ENCODE measurements around the gene LMNTD2.
A peak's percentile ranks its signal among the peaks of the same experiment; 100 is the strongest.

The LMNTD2 gene

GRCh38 chr11:560305-561147 is at the start of gene LMNTD2, which contains the start of gene RASSF7:
Gene LMNTD2 (minus strand): TSS chr11:560738. CDS start chr11:560716, 22 bp downstream.
Gene RASSF7 (plus strand): TSS chr11:560970. CDS start chr11:561769, 799 bp downstream.
- peak; percentile 97 for DNase-seq (ENCODE audit: low read depth)

- no peak for DNase-seq (ENCODE audit: low read depth)
These were observed 48.8 kb upstream of the LMNTD2 start for GRCh38 chr11:609341-609811.

- DNase-seq (ENCODE audit: low read depth), result no peak
These were observed 48.3 kb upstream of the LMNTD2 start for GRCh38 chr11:608791-609251.

GRCh38 chr11:607971-608659 is 47.6 kb upstream of the LMNTD2 start:
- DNase-seq (ENCODE audit: low read depth), result no peak

- no peak for DNase-seq (ENCODE audit: low read depth)
These were observed 46.7 kb upstream of the LMNTD2 start for GRCh38 chr11:607020-607780.

- DNase-seq (ENCODE audit: low read depth), result no peak
These were observed 45.7 kb upstream of the LMNTD2 start for GRCh38 chr11:606245-606644.

- DNase-seq (ENCODE audit: low read depth), result no peak
These were observed 45.0 kb upstream of the LMNTD2 start for GRCh38 chr11:605286-606129.

- DNase-seq (ENCODE audit: low read depth), result no peak
These were observed 42.6 kb upstream of the LMNTD2 start for GRCh38 chr11:603154-603553.

GRCh38 chr11:601573-602245 is 41.2 kb upstream of the LMNTD2 start:
- DNase-seq (ENCODE audit: low read depth), result no peak

GRCh38 chr11:598005-598680 is 37.6 kb upstream of the LMNTD2 start:
- DNase-seq (ENCODE audit: low read depth), result no peak

- DNase-seq (ENCODE audit: low read depth), result no peak
These were observed 36.7 kb upstream of the LMNTD2 start for GRCh38 chr11:597166-597725.

- no peak for DNase-seq (ENCODE audit: low read depth)
These were observed 35.8 kb upstream of the LMNTD2 start for GRCh38 chr11:596374-596773.

GRCh38 chr11:595400-595799 is 34.9 kb upstream of the LMNTD2 start:
- DNase-seq (ENCODE audit: low read depth), result no peak

- no peak for DNase-seq (ENCODE audit: low read depth)
These were observed 32.8 kb upstream of the LMNTD2 start for GRCh38 chr11:593347-593746.

- DNase-seq (ENCODE audit: low read depth), result no peak
These were observed 32.4 kb upstream of the LMNTD2 start for GRCh38 chr11:592918-593317.

GRCh38 chr11:592501-592900 is 32.0 kb upstream of the LMNTD2 start:
- DNase-seq (ENCODE audit: low read depth), result no peak

- no peak for DNase-seq (ENCODE audit: low read depth)
These were observed 30.5 kb upstream of the LMNTD2 start for GRCh38 chr11:590997-591396.

GRCh38 chr11:589798-590197 is 29.3 kb upstream of the LMNTD2 start:
- no peak for DNase-seq (ENCODE audit: low read depth)

GRCh38 chr11:587978-588380 is 27.4 kb upstream of the LMNTD2 start:
- DNase-seq (ENCODE audit: low read depth), result peak; percentile 51

- no peak for DNase-seq (ENCODE audit: low read depth)
These were observed 27.0 kb upstream of the LMNTD2 start for GRCh38 chr11:587546-587945.
